ENCODE results near the gene SPP1. TPM values are rescaled to one million over a fixed set of nuclear protein-coding genes. Genes with fewer than 3 reads are reported as not detected.

Gene SPP1
- polyA plus RNA-seq, 1 of the 3 experiments (the other 2 are of a cell fraction), result 0.82 TPM

DNA sequence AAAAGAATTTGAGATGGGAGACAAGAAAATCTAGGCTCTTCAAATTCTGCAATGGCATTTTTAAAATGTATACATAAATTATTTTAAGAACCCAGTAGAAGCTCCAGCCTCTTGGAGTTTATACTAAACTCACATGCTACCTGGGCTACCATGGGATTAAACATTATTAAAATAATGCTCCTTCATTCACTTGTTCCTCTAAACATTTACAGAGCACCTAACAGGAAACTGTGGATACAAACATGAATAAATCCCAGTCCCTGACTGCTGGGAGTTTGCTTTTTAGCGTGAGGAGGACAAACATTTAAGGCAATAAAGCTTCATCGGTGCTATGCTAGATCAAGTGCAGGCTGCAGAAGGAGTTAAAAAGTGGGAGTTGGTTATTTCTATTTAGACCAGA, 5.4 kb upstream of the SPP1 start:
- Histone ChIP-seq H3K79me2 (ENCODE audit: insufficient read depth) (no peaks in the 10 kb centered on the region), H2AFZ (ENCODE audit: low read depth) (no peak overlapping the region), H3K9me2 (no peaks in the 10 kb centered on the region; the same call in 1 of the 2 replicates), H3F3A (replicated peaks; ENCODE audit: insufficient read depth) (no peaks in the 10 kb centered on the region), H3K9me3 (no peaks in the 10 kb centered on the region), H3K36me3 (replicated peaks in 1 of 2; ENCODE audit: control insufficient read depth in 1 of 2, insufficient read depth in 2 of 2, low read length in 1 of 2) (no peaks in the 10 kb centered on the region), H3K4me3 (ENCODE audit: low read depth in 2 of 2, low read length in 1 of 2) (no peak overlapping the region), H3K27me3 (ENCODE audit: insufficient read depth) (no peaks in the 10 kb centered on the region), H3K27ac (ENCODE audit: low read depth in 2 of 2, low read length in 1 of 2) (no peak overlapping the region), H4K20me1 (ENCODE audit: insufficient read depth) (no peaks in the 10 kb centered on the region), H3K4me2 (no peak overlapping the region), H3K9ac (no peak overlapping the region), H3K4me1 (ENCODE audit: control insufficient read depth in 1 of 2, insufficient read depth in 2 of 2, low read depth in 1 of 2, low read length in 1 of 2) (no peaks in the 10 kb centered on the region; a peak in 1 of 4 replicates)
- POLR2A ChIA-PET, result no interaction called here
- WGBS (ENCODE audit: low lambda C conversion rate), result 79% methylated on average over 2 of the region's 2 CpGs
- TF ChIP-seq RCOR1 (IDR thresholded peaks at IDR 0.05; ENCODE audit: low read length) (no peak), ELF1 (IDR thresholded peaks at IDR 0.05) (no peak), JUND (IDR thresholded peaks at IDR 0.05) (no peak)
- TF ChIP-seq, protein P1, sequence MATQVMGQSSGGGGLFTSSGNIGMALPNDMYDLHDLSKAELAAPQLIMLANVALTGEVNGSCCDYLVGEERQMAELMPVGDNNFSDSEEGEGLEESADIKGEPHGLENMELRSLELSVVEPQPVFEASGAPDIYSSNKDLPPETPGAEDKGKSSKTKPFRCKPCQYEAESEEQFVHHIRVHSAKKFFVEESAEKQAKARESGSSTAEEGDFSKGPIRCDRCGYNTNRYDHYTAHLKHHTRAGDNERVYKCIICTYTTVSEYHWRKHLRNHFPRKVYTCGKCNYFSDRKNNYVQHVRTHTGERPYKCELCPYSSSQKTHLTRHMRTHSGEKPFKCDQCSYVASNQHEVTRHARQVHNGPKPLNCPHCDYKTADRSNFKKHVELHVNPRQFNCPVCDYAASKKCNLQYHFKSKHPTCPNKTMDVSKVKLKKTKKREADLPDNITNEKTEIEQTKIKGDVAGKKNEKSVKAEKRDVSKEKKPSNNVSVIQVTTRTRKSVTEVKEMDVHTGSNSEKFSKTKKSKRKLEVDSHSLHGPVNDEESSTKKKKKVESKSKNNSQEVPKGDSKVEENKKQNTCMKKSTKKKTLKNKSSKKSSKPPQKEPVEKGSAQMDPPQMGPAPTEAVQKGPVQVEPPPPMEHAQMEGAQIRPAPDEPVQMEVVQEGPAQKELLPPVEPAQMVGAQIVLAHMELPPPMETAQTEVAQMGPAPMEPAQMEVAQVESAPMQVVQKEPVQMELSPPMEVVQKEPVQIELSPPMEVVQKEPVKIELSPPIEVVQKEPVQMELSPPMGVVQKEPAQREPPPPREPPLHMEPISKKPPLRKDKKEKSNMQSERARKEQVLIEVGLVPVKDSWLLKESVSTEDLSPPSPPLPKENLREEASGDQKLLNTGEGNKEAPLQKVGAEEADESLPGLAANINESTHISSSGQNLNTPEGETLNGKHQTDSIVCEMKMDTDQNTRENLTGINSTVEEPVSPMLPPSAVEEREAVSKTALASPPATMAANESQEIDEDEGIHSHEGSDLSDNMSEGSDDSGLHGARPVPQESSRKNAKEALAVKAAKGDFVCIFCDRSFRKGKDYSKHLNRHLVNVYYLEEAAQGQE (IDR thresholded peaks at IDR 0.05; ENCODE audit: low read depth, low read length), result no peak
- no peak for DNase-seq
- CTCF ChIA-PET, result interaction anchor here (1.0 to 12.0 kb wide), 2 partner anchors 10 to 119 kb away, joined by 3 to 182 read pairs; no protein-coding TSS in a partner anchor

DNA sequence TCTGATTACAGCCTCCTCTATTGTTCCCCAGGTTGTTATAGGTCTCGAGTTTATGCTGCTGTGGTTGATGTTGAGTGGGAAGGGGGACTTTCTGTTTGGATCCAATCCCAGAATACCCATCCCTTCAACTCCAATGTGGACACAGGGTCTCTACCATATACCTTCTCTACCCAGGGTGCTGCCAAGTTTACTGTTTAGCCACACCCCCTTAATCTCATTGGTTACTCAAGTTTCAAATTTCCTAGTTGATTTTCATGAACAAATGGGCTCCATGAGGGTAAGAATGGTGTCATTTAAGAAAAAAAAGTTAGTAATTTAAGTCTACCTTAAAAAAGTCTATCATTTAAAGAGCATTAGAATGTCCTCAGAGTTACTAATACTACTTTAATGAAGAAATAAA, 3.6 kb upstream of the SPP1 start:
- Histone ChIP-seq H3K4me1 (ENCODE audit: control insufficient read depth in 1 of 2, insufficient read depth in 2 of 2, low read depth in 1 of 2, low read length in 1 of 2) (no peaks in the 10 kb centered on the region; a peak in 1 of 4 replicates), H3F3A (replicated peaks; ENCODE audit: insufficient read depth) (no peaks in the 10 kb centered on the region), H3K4me3 (ENCODE audit: low read depth in 2 of 2, low read length in 1 of 2) (no peak overlapping the region), H3K27me3 (ENCODE audit: insufficient read depth) (peaks cover 10% of the 10 kb centered on the region; the same call in 1 of the 2 replicates), H3K36me3 (replicated peaks in 1 of 2; ENCODE audit: control insufficient read depth in 1 of 2, insufficient read depth in 2 of 2, low read length in 1 of 2) (no peaks in the 10 kb centered on the region), H3K9ac (no peak overlapping the region), H3K9me3 (no peaks in the 10 kb centered on the region), H4K20me1 (ENCODE audit: insufficient read depth) (no peaks in the 10 kb centered on the region), H3K9me2 (peaks cover 3% of the 10 kb centered on the region; the same call in 1 of the 2 replicates), H3K27ac (ENCODE audit: low read depth in 2 of 2, low read length in 1 of 2) (no peak overlapping the region), H2AFZ (ENCODE audit: low read depth) (no peak overlapping the region), H3K4me2 (no peak overlapping the region), H3K79me2 (ENCODE audit: insufficient read depth) (no peaks in the 10 kb centered on the region)
- ChIA-PET POLR2A (no interaction called here), CTCF (interaction anchor here (1.4 to 12.0 kb wide), 4 partner anchors 8 to 121 kb away, joined by 3 to 182 read pairs (median 50); no protein-coding TSS in a partner anchor)
- 0% methylated on average over 1 of the region's 1 CpG for WGBS (ENCODE audit: low lambda C conversion rate)
- TF ChIP-seq, protein P2, sequence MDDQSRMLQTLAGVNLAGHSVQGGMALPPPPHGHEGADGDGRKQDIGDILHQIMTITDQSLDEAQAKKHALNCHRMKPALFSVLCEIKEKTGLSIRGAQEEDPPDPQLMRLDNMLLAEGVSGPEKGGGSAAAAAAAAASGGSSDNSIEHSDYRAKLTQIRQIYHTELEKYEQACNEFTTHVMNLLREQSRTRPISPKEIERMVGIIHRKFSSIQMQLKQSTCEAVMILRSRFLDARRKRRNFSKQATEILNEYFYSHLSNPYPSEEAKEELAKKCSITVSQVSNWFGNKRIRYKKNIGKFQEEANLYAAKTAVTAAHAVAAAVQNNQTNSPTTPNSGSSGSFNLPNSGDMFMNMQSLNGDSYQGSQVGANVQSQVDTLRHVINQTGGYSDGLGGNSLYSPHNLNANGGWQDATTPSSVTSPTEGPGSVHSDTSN (IDR thresholded peaks at IDR 0.05), result no peak
- DNase-seq, result no peak

Data from SK-N-SH (cell line).